SK-N-SH treated with all-trans-retinoic acid at 6 μM for 48 hours (cell line): ENCODE measurements around the gene GPATCH2.

Experiments used
- CSDC2 ChIP-seq: fragments of 250-450 bp; sonication (Bioruptor Pico); IDR thresholded peaks from 2 replicates; pipeline ENCODE4 v1.5.0; 2020; ENCODE audit warnings: mild to moderate bottlenecking, moderate library complexity
- ESRRG ChIP-seq: fragments of 250-450 bp; sonication (Bioruptor Pico); IDR thresholded peaks from 2 replicates; pipeline ENCODE4 v1.6.1; 2021; ENCODE audit warnings: mild to moderate bottlenecking
- GLIS3 ChIP-seq: fragments of 250-450 bp; sonication (Bioruptor Pico); IDR thresholded peaks from 2 replicates; pipeline ENCODE4 v1.5.0; 2020; ENCODE audit warnings: mild to moderate bottlenecking, moderate library complexity
- PATZ1 ChIP-seq: fragments of 250-450 bp; sonication (Bioruptor Pico); IDR thresholded peaks from 2 replicates; pipeline ENCODE4 v1.8.0; 2020; ENCODE audit warnings: mild to moderate bottlenecking, moderate library complexity, borderline replicate concordance
- PPARA ChIP-seq: fragments of 250-450 bp; sonication (Bioruptor Pico); IDR thresholded peaks from 2 replicates; pipeline ENCODE4 v1.5.0; 2020; ENCODE audit warnings: mild to moderate bottlenecking, borderline replicate concordance
- TCF4 ChIP-seq: fragments of 250-450 bp; sonication (Bioruptor Pico); IDR thresholded peaks from 2 replicates; pipeline ENCODE4 v1.8.0; 2021; ENCODE audit warnings: mild to moderate bottlenecking, moderate library complexity, borderline replicate concordance
- ZC3H10 ChIP-seq: fragments of 250-450 bp; sonication (Bioruptor Pico); IDR thresholded peaks from 2 replicates; pipeline ENCODE4 v1.5.1; 2021; ENCODE audit warnings: mild to moderate bottlenecking, moderate library complexity

GRCh38 chr1:217524787-217525520 is 105.9 kb downstream of the GPATCH2 start:
- no peak for TF ChIP-seq TCF4 (CRISPR knock-in tag)
- TF ChIP-seq PATZ1 (CRISPR knock-in tag) = no peak
- no peak for TF ChIP-seq ZC3H10
- TF ChIP-seq CSDC2 (CRISPR knock-in tag) = no peak
- TF ChIP-seq ESRRG (CRISPR knock-in tag) = no peak
- no peak for TF ChIP-seq GLIS3
- TF ChIP-seq PPARA = no peak
